GM06990 (cell line): ENCODE data around the gene GPR108.

Experiments
- DNase-seq: peaks from one replicate; pipeline ENCODE4 v3.0.0-alpha.2; 2011; ENCODE audit not compliant: insufficient read length; ENCODE audit errors: extremely low read depth
- H3K27me3 ChIP-seq: replicated peaks from 2 replicates; pipeline ENCODE4 v1.6.0; 2011; ENCODE audit warnings: low read length; ENCODE audit not compliant: control insufficient read depth, insufficient read depth
- H3K36me3 ChIP-seq: 2 replicates; pipeline ENCODE4 v1.5.1; 2011; ENCODE audit warnings: low read length; ENCODE audit not compliant: control insufficient read depth, insufficient read depth
- H3K4me3 ChIP-seq: replicated peaks from 2 replicates; pipeline ENCODE4 v1.5.1; 2011; ENCODE audit warnings: low read depth, mild to moderate bottlenecking, control low read depth, low read length
- TF ChIP-seq, protein P1 (sequence below): IDR thresholded peaks from 2 replicates; pipeline ENCODE4 v1.5.1; 2011; ENCODE audit warnings: low read length, control low read depth, mild to moderate bottlenecking, inconsistent platforms; ENCODE audit not compliant: insufficient read depth, poor library complexity, severe bottlenecking

Gene GPR108

DNA sequence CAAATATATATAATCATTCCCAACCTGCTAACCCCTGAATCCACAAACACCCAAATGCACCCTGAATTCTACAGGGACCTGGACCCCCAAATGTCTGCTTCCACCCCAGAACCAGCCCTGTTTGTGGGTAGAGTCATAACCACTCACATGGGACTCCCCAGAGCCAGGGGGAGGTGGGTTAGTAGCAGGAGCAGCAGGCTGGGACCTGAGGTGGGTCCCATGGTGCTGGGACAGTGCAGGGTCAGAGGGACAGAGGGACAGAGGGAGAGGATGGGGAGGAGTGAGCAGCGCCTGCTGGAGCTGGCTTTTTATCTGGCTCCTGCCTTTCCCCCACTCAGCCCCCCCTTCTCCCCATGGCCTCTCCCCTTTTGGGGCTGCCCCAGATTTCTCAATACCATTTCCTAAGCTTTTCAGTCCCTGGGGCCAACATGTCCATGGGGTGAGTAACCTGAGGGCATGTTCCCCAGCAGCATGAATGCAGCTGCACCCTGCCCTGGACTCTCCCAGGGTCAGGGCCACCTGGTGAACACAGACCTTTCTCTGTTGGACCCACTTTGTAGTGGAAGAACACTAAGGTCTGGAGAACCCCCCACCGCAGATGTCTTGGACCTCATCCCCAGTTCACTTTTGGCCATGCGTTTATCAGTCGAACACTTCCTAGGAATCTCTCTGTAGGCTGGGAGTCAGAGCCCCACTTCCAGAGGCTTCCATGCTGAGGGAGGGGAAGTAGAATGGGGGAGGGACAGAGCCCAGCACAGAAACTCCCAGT is 16.8 kb downstream of the GPR108 start, which contains the start of gene C3:
Gene C3 (minus strand): TSS at position 282 of the 769 bp plus-strand sequence. CDS start 61 bp downstream, at position 221.
- TF ChIP-seq, protein P1, sequence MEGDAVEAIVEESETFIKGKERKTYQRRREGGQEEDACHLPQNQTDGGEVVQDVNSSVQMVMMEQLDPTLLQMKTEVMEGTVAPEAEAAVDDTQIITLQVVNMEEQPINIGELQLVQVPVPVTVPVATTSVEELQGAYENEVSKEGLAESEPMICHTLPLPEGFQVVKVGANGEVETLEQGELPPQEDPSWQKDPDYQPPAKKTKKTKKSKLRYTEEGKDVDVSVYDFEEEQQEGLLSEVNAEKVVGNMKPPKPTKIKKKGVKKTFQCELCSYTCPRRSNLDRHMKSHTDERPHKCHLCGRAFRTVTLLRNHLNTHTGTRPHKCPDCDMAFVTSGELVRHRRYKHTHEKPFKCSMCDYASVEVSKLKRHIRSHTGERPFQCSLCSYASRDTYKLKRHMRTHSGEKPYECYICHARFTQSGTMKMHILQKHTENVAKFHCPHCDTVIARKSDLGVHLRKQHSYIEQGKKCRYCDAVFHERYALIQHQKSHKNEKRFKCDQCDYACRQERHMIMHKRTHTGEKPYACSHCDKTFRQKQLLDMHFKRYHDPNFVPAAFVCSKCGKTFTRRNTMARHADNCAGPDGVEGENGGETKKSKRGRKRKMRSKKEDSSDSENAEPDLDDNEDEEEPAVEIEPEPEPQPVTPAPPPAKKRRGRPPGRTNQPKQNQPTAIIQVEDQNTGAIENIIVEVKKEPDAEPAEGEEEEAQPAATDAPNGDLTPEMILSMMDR, result no peak
- no peaks in the 10 kb centered on the region for H3K27me3 ChIP-seq
- H3K36me3 ChIP-seq, result no peaks in the 10 kb centered on the region
- no peak within 1 kb of the TSS for H3K4me3 ChIP-seq
- no peak for DNase-seq

DNA sequence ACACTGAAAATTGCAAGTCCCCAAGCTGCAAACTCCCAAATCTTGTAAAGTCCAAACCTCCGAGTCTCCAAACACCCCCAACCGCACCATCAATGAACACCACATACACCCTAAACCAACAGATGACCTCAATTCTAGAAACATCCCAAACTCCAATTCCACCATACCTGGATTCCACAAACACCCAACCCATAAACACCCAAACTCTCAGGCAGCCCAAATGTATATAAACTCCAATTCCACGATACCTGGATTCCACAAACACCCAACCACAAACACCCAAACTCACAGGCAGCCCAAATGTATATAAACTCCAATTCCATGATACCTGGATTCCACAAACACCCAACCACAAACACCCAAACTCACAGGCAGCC is 17.4 kb downstream of the GPR108 start:
- H3K27me3 ChIP-seq, result no peaks in the 10 kb centered on the region
- H3K36me3 ChIP-seq, result no peaks in the 10 kb centered on the region
- TF ChIP-seq, protein P1, result no peak
- DNase-seq, result no peak
- H3K4me3 ChIP-seq, result no peak overlapping the region

DNA sequence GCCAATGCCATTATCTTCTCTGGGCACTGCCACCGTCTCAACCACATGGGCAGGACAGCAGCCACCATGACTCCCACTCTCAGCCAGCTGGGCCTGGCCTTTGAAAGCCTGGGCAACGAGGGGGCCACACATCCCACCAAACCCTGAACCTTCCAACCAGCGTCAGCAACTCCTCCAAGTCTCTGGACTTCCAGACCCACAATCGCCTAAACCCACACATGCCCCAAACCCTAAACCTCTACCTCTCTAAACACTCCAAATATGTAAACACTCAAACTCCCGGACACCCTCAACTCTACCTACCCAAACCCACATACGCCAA is 17.9 kb downstream of the GPR108 start:
- no peak for DNase-seq
- Histone ChIP-seq H3K36me3 (no peaks in the 10 kb centered on the region), H3K4me3 (no peak overlapping the region), H3K27me3 (no peaks in the 10 kb centered on the region)
- TF ChIP-seq, protein P1, result no peak

DNA sequence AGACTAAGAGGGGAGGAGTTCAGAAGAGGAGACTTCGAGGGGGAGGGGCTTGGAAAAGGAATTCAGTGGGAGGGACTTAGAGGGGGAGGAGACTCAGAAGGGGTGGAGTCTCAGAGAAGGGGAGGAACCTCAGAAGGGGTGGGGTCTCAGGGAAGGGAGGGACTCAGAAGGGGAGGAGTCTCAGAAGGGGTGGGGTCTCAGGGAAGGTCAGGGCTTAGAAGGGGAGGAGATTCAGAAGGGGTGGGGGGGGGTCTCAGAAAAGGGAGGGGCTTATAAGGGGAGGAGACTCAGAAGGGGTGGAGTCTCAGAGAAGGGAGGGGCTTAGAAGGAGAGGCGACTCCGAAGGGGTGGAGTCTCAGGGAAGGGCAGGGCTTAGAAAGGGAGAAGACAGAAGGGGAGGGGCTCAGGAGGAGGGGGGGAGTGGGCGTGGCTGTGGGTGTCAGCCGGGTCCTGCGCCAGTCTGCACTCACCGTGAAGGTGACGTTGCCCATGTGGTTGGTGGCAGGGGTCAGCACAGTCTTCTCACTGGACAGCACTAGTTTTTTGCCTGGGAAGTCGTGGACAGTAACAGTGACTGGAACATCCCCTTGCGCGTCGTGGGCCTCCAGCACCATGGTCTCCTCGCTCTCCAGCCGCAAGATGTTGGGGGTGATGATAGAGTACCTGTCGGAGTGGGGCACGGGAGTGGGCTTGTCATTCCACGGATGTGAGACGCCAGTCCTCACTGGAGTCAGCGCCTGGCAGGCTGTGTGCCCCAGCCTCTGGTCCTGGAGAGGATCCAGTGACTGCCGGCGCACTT is 18.4 kb downstream of the GPR108 start:
- H3K27me3 ChIP-seq, result no peaks in the 10 kb centered on the region
- no peak for DNase-seq
- no peaks in the 10 kb centered on the region for H3K36me3 ChIP-seq
- TF ChIP-seq, protein P1, result no peak
- no peak overlapping the region for H3K4me3 ChIP-seq

DNA sequence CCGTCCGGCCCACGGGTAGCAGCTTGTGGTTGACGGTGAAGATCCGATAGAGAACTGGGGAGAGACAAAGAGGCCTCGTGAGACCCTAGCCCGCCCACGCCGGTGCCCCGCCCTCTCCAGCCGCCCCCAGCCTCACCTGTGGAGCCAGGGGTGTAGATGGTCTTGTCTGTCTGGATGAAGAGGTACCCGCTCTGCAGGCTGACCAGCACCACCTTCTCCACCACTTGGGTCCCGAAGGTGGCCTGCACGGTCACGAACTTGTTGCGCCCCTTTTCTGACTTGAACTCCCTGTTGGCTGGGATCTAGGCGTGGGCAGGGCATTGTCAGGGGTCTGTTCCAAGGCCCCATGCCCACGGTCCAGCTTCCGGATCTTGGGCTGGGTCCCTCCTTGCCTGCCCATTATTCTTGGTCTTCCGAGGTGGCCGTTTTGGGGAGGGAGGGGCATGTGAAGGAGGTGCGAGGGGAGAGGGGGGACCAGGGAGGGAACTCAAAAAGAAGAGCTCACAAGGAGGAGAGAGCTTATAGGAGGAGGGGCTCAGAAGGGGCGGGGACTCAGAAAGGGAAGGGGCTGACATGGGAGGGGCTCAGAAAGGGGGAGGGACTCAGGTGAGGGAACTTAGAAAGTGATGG is 19.2 kb downstream of the GPR108 start:
- no peak for DNase-seq
- Histone ChIP-seq H3K4me3 (no peak overlapping the region), H3K27me3 (no peaks in the 10 kb centered on the region), H3K36me3 (no peaks in the 10 kb centered on the region)
- TF ChIP-seq, protein P1, result no peak
